Uterus (tissue), 2 donors: ENCODE data around the gene PDE4D.

Experiments
- CTCF ChIP-seq, 4 experiments: fragments of 200-600 bp in 2 of 4; fragments of 450-650 bp in 2 of 4; sonication (generic) in 2 of 4; IDR thresholded peaks; one replicate each; pipeline ENCODE4 v1.5.1; 2016 to 2019; ENCODE audit warnings: antibody characterized with exemption in 4 of 4, mild to moderate bottlenecking in 2 of 4, moderate library complexity in 1 of 4
- POLR2A ChIP-seq, 2 donors: fragments of 450-650 bp; IDR thresholded peaks; one replicate each; pipeline ENCODE4 v1.6.1; 2016; ENCODE audit warnings: antibody characterized with exemption in 2 of 2, mild to moderate bottlenecking in 1 of 2, moderate library complexity in 1 of 2

GRCh38 chr5:59773294-59773693, 120.2 kb downstream of the PDE4D start:
- no peak for TF ChIP-seq CTCF (IDR thresholded peaks at IDR 0.05)
- no peak for TF ChIP-seq POLR2A (IDR thresholded peaks at IDR 0.05)
